ENCODE measurements around the gene DDX10.

DNA sequence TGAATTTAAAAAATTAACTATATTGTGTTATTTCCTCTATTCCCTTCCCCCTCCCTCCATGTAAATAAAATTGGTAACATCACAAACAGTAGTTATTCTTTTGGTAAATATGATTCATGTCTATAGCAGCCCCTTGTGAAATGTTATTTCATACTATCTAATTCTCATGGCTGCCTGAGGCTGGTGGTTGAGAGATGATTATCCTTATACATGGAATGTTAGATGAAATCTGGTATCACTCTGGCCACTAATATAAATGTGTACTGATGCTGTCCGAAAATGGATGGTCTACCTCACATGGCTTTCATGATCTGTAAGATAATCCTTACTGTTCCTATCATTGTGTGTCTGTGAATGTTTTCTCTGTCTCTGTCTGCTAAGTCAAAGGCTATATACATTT is 46.3 kb upstream of the DDX10 start:
- TF ChIP-seq POLR2AphosphoS5 (IDR thresholded peaks at IDR 0.05) (no peak), POLR2A (IDR thresholded peaks at IDR 0.05) (no peak), EP300 (IDR thresholded peaks at IDR 0.05) (no peak)
- TF ChIP-seq, protein P1, sequence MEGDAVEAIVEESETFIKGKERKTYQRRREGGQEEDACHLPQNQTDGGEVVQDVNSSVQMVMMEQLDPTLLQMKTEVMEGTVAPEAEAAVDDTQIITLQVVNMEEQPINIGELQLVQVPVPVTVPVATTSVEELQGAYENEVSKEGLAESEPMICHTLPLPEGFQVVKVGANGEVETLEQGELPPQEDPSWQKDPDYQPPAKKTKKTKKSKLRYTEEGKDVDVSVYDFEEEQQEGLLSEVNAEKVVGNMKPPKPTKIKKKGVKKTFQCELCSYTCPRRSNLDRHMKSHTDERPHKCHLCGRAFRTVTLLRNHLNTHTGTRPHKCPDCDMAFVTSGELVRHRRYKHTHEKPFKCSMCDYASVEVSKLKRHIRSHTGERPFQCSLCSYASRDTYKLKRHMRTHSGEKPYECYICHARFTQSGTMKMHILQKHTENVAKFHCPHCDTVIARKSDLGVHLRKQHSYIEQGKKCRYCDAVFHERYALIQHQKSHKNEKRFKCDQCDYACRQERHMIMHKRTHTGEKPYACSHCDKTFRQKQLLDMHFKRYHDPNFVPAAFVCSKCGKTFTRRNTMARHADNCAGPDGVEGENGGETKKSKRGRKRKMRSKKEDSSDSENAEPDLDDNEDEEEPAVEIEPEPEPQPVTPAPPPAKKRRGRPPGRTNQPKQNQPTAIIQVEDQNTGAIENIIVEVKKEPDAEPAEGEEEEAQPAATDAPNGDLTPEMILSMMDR (IDR thresholded peaks at IDR 0.05): no peak
